Activated CD4-positive, alpha-beta T cell treated with anti-CD3 and anti-CD28 coated beads for 24 hours (primary cell): ENCODE data around the gene IGF2R.
"Not testable (repeated sequence)": the region's sequence is repeated elsewhere in the genome, so short reads cannot be mapped to it uniquely, and the experiment has no call there.

Experiments used
- DNase-seq, 2 donors: peaks; one replicate each; pipeline ENCODE4 v3.0.0-alpha.2; 2020; ENCODE audit warnings: low read depth in 2 of 2

Gene IGF2R

DNA sequence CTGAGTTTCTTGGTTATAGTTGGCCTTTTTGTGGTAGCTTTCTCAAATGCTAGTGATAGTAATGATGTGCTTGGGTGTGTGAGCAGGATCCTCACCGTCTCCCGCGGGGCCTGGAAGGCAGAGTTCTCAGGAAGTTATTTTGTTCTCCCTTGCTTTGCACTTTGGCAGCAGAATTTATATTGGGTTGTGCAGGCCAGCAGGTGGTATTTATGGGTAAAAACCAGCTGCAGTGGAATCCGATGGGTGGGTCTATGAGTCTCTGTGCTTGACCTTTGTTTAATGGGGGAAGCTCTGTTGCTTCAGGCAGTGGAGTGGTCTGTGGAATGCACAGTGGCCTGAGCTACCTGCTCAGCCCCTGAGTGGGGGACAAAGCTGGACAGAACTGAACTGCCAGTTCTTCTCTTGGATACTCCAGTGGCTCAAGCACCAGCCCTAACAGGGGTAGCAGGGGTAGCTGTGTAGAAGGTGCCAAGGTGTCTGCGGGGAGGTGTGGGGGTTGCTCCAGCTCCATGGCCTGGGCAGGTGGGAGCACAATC is 27.3 kb downstream of the IGF2R start:
- no peak for DNase-seq

- no peak for DNase-seq
These were observed 28.0 kb downstream of the IGF2R start for GRCh38 chr6:159996626-159997497.

- DNase-seq, result no peak
These were observed 28.7 kb downstream of the IGF2R start for GRCh38 chr6:159997498-159998101.

GRCh38 chr6:159998538-159998937 is 29.7 kb downstream of the IGF2R start:
- no peak for DNase-seq

DNA sequence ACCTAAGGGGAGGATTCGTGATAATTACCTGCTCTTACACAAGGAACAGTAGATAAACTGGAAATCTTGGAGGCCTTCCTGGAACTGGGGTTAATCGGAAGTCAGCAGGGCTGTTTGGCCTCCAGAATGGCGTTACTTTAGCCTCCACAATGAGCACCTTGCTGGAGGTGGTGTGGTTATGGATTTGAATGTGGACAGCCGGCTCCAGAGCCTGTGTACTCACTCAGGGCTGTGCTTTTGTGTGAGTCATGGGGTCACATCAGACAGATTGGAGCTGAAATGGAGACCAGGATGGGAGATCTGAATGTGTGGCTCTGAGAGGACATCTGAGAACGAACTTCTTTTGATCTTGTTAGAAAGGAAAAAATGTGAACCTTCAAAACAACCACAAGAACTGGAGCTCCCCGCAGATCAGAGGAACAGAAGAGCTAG is 30.4 kb downstream of the IGF2R start:
- no peak for DNase-seq

- no peak for DNase-seq
These were observed 31.4 kb downstream of the IGF2R start for GRCh38 chr6:160000280-160000704.

- DNase-seq, result not testable (repeated sequence)
These were observed 32.1 kb downstream of the IGF2R start for GRCh38 chr6:160000893-160001427.

DNA sequence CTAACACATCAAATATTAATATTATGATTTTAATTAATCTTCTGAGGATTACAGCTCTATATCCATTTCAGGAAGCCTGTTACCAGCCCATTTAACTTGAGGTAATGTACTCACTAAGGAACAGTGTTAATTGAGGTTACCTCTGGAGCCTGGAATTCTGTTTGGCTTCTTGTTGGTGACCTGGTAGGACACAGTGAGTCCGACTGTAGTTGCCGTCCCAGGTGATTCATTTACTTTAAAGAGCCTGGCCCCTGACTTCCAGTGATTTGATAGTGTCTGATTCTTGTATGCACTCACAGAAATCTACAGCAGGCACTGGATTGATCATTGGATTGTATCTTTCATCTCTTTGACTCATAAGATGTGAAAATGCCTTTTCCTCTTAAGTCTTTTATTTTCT is 34.0 kb downstream of the IGF2R start:
- DNase-seq, result no peak

- DNase-seq, result no peak
These were observed 35.1 kb downstream of the IGF2R start for GRCh38 chr6:160004018-160004417.

DNA sequence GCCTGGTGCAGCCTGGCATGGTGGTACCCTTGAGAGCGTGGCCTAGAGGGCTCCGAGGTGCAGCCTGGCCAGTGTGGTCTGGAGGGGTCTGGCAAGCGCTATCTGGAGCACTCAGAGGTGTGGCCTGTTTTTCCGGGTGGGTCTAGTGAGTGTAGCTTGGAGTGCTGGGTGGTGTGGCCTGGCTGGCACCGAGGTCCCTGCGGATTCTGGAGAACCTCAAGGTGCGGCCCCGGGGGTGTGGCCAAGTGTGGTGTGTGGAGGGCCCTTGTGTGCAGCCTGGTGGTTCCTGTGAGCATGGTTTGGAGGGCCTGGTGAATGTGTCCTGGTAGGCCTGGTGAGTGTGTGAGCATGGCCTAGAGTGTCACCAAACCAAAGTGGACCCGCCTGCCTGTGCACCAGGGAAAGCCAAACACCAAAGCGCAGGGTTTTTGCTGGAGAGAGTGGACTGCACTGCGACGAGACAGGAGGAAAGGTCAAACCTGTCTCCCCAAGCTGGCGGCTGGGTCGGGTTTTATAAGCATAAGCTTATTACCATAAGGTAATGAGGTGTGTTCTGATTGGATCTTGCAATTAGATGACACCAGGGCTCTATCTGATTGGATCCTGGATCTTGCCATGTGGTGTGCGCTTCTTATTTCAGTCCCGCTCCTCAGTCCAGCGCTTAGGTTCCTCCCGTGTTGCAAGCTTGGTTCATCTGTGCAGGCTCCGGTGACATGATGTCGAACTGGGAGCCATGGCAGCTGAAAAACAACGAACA is 35.7 kb downstream of the IGF2R start:
- DNase-seq, result no peak

DNA sequence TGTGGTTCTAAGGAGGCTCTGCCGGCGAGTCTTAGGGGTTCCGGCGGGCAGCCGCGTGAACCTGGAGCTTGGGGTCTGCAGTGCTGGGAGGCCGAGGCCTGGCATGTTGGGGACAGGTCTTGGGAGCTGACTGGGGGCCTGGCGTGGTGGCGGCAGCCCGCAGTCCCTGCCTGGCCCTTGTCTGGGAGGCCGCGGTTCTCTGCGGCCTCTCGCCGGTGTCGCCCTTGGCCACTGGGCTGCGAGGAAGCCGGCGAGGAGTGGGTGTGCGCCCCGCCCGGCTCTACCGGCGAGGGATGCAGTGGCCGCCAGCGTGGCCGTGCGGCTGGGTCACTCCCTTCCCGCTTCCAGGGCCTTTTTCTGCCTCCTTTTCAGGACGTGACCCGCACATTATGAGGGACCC is 36.3 kb downstream of the IGF2R start:
- no peak for DNase-seq

- no peak for DNase-seq
These were observed 37.1 kb downstream of the IGF2R start for GRCh38 chr6:160005861-160006540.

- DNase-seq, result no peak
These were observed 38.3 kb downstream of the IGF2R start for GRCh38 chr6:160007145-160007544.

- no peak for DNase-seq
These were observed 38.7 kb downstream of the IGF2R start for GRCh38 chr6:160007611-160008010.

GRCh38 chr6:160010067-160010466 is 41.2 kb downstream of the IGF2R start:
- DNase-seq, result no peak

GRCh38 chr6:160013987-160014868 is 45.3 kb downstream of the IGF2R start:
- DNase-seq, result no peak

- no peak for DNase-seq
These were observed 45.9 kb downstream of the IGF2R start for GRCh38 chr6:160014869-160015182.

GRCh38 chr6:160015778-160016684 is 47.1 kb downstream of the IGF2R start:
- no peak for DNase-seq

DNA sequence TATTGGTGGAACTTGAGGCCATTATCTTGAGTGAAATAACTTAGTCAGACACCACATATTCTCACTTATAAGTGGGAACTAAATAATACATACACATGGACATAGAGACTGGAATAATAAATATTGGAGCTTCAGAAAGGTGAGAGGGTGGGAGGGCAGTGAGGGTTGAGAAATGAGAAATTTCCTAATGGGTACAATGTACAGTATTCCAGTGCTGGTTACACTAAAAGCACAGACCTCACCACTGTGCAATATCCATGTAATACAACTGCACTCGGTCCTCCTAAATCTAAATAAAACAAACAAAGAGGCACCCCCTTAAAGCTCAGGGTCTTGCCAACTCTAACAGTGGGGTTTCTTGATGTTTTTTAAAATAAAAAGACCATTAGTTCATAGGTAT is 53.2 kb downstream of the IGF2R start:
- DNase-seq, result no peak
